GM06990 (cell line): ENCODE data around the gene UROC1.

Experiments used
- DNase-seq: peaks from one replicate; pipeline ENCODE4 v3.0.0-alpha.2; 2011; ENCODE audit not compliant: insufficient read length; ENCODE audit errors: extremely low read depth
- H3K27me3 ChIP-seq: replicated peaks from 2 replicates; pipeline ENCODE4 v1.6.0; 2011; ENCODE audit warnings: low read length; ENCODE audit not compliant: control insufficient read depth, insufficient read depth
- H3K36me3 ChIP-seq: 2 replicates; pipeline ENCODE4 v1.5.1; 2011; ENCODE audit warnings: low read length; ENCODE audit not compliant: control insufficient read depth, insufficient read depth
- H3K4me3 ChIP-seq: replicated peaks from 2 replicates; pipeline ENCODE4 v1.5.1; 2011; ENCODE audit warnings: low read depth, mild to moderate bottlenecking, control low read depth, low read length
- CTCF ChIP-seq: IDR thresholded peaks from 2 replicates; pipeline ENCODE4 v1.5.1; 2011; ENCODE audit warnings: low read length, control low read depth, mild to moderate bottlenecking, inconsistent platforms; ENCODE audit not compliant: insufficient read depth, poor library complexity, severe bottlenecking

Gene UROC1

GRCh38 chr3:126530171-126531050, 12.8 kb upstream of the UROC1 start:
- H3K4me3 ChIP-seq = no peak overlapping the region
- no peaks in the 10 kb centered on the region for H3K36me3 ChIP-seq
- TF ChIP-seq CTCF = no peak
- no peak for DNase-seq
- peaks cover 1% of the 10 kb centered on the region; the same call in 1 of the 2 replicates for H3K27me3 ChIP-seq

- DNase-seq = no peak
Measured at GRCh38 chr3:126529585-126530170, 12.1 kb upstream of the UROC1 start.

GRCh38 chr3:126528800-126529541, 11.4 kb upstream of the UROC1 start:
- no peak for DNase-seq
- no peak for TF ChIP-seq CTCF
- H3K4me3 ChIP-seq = no peak overlapping the region

More at GRCh38 chr3:126529585-126530170, 12.1 kb upstream of the UROC1 start:
- Histone ChIP-seq H3K27me3 (peaks cover 1% of the 10 kb centered on the region; the same call in 1 of the 2 replicates), H3K36me3 (no peaks in the 10 kb centered on the region), H3K4me3 (no peak overlapping the region)
- no peak for TF ChIP-seq CTCF

GRCh38 chr3:126528419-126528799, 10.8 kb upstream of the UROC1 start:
- H3K36me3 ChIP-seq = no peaks in the 10 kb centered on the region
- no peak for DNase-seq
- peaks cover 1% of the 10 kb centered on the region; the same call in 1 of the 2 replicates for H3K27me3 ChIP-seq
- H3K4me3 ChIP-seq = no peak overlapping the region
- no peak for TF ChIP-seq CTCF

More at GRCh38 chr3:126528800-126529541, 11.4 kb upstream of the UROC1 start:
- no peaks in the 10 kb centered on the region for H3K36me3 ChIP-seq
- H3K27me3 ChIP-seq = peaks cover 1% of the 10 kb centered on the region; the same call in 1 of the 2 replicates

- no peak for DNase-seq
- peaks cover 1% of the 10 kb centered on the region; the same call in 1 of the 2 replicates for H3K27me3 ChIP-seq
- H3K36me3 ChIP-seq = no peaks in the 10 kb centered on the region
- TF ChIP-seq CTCF = no peak
- no peak overlapping the region for H3K4me3 ChIP-seq
Measured at GRCh38 chr3:126527455-126528211, 10.1 kb upstream of the UROC1 start.
